Activated T-helper 1 cell treated with Interleukin-2 at 50 U/mL for 16 hours (primary cell): Measurements from ENCODE around the gene SMARCC1.

Source experiments
- DNase-seq: peaks from one replicate; pipeline ENCODE4 v3.0.0-alpha.2; 2020; ENCODE audit warnings: low read depth

SMARCC1 gene

DNA sequence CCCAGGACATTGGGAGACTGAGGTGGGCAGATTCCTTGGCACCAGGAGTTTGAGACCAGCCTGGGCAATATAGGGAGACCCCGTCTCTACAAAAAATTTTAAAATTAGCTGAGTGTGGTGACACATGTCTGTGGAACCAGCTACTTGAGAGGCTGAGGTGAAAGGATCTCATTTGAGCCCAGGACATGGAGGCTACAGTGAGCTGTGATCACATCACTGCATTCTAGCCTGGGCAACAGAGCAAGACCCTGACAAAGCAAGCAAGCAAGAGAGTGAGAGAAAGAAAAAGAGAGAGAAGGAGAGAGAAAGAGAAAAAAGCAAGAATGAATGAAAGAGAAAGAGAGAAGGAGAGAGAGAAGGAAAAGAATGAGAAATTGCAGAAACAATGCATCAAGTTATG, 150.9 kb downstream of the SMARCC1 start:
- no peak for DNase-seq

DNA sequence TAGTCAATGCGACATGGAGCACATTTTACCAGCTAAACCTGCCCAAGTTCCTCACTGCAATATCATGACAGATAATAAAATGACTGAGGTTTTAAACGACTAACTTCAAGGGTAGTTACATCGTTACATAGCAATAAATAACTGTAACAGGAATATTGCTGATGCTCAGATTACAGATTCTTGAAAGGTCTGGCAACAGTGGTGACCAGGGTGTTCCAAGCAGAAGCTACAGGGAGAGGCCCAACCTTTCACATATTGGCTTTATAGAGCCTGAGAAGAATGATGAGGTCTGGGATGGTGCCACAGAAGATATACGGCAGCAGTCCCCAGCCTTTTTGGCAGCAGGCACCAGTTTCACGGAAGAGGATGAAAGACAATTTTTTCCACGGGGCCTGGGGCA, 151.9 kb downstream of the SMARCC1 start:
- DNase-seq = no peak

- no peak for DNase-seq
Observed at GRCh38 chr3:47628426-47628825, 153.3 kb downstream of the SMARCC1 start.

GRCh38 chr3:47622671-47623461, 158.8 kb downstream of the SMARCC1 start:
- no peak for DNase-seq

DNA sequence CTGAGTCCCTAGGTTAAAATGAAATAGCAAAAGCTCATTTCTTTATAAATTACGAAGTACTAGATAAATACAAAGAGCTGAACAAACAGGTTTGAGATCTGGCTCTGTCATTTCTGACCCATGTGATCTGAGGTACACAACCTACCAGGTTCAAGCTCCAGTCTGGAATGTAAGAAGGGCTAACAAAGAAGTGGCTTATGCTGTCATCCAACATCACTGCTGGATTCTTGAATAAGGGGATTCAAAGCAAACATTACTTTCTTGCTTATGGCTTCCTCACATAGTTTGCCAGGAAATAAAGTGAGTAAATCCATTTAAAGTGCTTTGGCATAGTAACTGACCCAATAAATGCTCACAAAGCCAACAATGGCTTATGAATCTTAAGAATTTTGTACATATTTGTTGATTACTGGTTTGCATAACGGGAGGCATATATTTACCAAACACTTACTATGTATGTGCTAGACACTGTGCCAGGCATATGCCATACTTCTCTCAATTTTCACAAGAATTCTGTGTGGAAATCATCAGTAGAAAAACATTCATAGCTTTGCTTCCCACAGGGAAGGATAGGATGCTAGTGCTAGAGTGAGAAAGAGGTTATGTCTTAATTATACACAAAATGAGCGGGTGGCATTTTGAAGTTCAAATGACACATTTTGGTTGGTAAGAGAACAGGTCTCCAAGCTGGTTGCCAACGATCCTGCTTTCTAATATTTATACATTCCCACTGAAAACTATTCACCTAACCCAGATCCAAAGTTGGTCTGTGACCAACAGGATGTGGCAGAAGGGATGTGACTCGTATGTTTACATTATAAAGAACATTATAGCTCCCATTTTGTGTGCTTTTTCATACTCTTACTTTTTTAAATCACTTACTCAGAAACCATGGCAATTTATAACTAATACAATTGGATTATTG, 164.3 kb downstream of the SMARCC1 start:
- DNase-seq = no peak

- no peak for DNase-seq
Observed at GRCh38 chr3:47614788-47615187, 166.9 kb downstream of the SMARCC1 start.

GRCh38 chr3:47613722-47614121, 168.0 kb downstream of the SMARCC1 start:
- DNase-seq = no peak

DNA sequence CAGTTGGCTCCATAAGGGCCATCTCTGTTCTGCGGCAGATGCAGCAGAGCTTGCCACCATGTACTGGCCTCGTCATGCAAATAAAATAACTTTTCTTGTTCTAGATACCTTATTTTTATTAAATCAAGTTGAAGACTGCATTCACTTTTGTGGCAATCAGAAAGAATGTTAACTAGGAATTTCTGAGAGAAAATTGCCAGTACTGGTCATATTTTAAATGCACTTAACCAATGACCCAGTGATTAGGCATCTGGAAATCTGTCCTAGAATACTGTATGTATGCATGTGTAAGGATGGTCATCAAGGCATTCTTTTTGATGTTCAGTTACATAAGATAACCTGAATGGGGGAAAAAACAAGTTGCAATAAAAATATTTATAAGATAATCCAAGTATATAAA, 168.8 kb downstream of the SMARCC1 start:
- DNase-seq = no peak

DNA sequence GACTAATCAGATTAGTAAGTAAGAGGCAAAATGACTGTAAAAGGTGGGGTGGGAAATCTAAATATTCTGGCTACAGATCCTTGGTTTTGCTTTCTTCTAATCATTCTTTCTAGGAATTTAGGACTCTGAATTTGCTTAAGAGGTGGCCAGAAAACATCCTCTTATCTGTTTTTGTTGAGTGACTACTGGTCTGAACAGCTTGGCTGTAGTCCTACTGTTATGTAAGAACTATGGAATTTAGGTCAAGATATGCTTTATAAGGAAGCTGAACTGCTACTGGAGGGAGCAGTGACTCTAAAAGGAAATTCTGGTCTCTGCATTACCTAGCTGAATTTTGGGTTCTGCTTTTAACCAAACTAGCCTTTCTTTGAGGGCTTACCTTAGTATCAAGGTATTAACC, 169.5 kb downstream of the SMARCC1 start:
- DNase-seq = no peak

GRCh38 chr3:47611576-47611975, 170.1 kb downstream of the SMARCC1 start:
- no peak for DNase-seq

DNA sequence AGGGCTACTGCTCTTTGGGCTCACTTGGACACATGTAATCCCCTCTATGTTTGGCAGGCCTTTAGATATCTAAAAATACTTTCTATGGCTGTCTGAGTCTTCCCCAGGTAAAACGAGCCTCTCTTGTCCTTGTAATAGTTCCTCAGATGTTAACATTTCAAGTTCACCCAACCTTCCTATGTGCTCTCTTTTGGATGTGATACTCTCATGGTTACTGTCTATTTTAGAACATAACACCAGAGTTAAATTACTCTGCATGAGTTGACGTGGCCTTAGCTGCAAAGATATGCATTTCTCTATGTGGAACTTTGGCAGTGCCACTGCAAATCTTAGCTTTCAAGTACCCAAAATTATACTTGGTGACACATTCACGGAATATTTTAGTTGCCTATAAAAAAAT, 171.1 kb downstream of the SMARCC1 start:
- no peak for DNase-seq

GRCh38 chr3:47607335-47607734, 174.4 kb downstream of the SMARCC1 start:
- DNase-seq = no peak

DNA sequence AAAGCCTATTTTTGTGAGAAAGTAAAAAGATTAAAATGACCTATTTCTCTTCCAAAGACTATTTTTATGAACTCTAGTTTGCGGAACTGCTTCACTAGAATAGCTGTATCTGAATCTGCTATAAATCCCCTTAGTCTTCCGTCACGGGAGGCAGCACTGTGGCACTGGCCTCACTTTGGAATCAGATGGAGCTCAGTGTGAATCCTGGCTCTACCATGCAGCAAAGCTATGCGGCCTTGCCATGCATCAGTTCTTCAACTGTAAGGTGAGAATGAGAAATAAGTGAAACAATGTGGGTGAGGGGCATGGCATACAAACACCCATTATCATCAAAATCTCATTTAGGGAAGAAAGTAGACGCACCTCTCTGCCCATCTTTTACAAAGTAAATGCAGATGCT, 175.5 kb downstream of the SMARCC1 start:
- no peak for DNase-seq

DNA sequence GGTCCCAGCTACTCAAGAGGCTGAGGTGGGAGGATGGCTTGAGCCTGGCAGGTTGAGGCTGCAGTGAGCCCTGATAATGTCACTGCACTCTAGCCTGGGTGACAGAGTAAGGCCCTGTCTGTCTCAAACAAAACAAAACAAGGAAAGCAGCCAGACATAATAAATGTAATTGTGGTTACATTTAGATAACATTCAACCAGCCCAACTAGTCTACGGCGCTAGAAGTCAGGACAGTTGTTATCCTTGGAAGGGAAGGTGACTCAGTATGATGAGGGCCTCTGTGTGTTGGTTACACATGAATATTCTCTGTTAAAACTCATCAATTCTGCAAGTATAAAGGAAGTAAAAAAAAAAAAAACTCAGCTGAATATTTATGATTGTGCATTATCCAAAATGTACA, 176.0 kb downstream of the SMARCC1 start:
- DNase-seq = no peak

- DNase-seq = no peak
Observed at GRCh38 chr3:47604145-47604544, 177.5 kb downstream of the SMARCC1 start.

GRCh38 chr3:47603332-47603731, 178.4 kb downstream of the SMARCC1 start:
- DNase-seq = no peak

- DNase-seq = no peak
Observed at GRCh38 chr3:47601281-47601680, 180.4 kb downstream of the SMARCC1 start.

DNA sequence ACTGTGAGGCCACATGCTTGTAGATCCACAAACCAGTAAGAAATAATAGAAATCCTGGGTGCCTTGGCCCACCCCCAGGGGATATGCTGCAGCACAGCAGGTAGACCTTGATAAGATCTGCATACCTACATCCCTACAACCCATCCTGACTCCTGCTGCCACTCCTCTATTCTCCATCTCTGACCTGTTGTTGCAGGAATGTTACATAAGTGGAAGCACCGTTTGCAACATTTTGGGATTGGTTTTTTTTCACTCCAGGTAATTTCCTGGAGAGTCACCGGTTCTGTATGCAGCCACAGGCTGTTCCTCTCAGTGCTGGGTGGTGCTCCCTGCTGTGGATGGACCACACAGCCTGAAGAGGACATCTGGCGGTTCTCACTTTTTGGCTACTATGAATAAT, 186.9 kb downstream of the SMARCC1 start:
- no peak for DNase-seq

DNA sequence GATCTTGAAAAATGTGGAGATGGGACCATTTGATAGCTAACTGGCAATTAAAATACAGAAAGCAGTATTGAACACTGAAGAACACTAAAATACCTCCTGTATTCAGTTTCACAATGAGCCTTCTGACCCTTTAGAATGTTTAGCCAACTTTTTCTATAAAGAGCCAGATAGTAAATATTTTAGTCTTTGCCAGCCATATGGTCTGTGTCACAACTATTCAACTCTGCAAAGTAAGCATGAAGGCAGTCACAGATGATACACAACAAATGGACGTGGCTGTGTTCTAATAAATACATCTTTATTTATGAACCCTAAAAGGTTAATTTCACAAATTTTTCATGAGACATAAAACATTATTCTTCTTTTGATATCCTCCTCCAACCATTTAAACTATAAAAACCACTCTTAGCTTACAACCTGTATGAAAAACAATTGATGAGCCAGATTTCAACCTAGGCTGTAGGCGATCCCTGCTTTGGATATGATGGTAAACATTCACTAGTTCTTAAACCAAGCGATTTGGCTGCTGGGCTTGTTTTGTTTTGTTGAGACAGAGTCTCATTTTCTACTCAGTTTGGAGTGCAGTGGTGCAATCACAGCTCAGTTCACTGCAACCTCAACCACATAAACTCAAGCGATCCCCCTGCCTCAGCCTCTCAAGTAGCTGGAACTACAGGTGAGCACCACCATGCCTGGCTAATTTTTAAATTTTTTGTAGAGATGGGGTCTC, 189.5 kb downstream of the SMARCC1 start:
- DNase-seq = no peak

DNA sequence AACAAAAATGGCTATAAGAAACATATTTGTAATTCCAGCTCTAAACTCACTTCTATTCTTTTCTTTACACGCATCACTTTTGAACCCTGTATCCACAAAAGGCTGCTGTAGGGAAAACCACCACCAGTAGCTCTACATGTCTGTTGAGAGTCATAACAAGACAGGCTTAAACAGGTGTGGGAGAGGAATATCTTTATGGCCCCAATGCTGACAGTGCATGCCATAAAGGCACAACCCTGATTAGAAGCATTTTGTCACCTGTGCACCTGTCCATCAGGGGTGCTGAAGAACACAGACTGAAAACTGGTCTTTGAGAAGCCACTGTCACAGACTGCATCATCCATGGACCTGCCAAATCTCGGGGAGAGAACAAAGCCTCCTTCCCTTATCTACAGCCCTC, 191.5 kb downstream of the SMARCC1 start:
- no peak for DNase-seq

DNA sequence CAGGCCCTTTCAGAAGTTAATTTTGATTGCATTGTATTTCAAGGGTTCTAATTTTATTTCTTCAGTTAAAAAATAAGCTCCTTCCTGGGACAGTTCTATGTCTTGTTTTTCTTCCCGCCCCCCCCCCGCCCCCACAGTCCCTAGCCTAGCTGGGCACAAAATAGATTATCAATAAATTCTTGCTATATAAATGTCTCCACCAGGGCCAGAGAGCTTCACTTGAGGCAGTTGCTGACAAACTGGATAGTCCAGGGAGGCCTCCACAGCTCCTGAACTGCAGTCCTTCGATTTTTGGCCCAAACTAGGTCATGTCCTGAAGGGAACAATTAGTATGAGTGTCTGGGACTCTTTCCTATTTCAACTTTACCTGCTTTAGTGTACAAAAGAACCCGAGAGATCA, 193.1 kb downstream of the SMARCC1 start:
- DNase-seq = no peak

DNA sequence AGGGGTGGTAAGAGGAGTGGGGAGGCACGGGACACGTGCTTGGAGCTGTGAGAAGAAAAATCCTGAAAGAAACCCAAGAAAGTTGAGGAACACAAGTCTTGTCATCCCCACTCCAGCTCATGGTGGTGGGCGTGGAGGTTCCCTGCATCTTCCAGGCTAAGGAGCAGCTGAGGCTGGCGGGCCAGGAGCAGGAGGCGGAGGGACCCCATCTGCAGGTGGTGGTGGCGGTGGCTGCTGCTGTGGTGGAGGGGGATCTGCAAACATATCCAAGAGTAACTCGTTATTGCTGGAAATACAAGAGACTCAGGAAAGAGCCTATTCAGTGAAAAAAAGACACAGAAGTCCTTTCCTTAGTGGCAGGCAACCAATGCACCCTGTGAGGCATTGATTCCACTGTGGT, 193.6 kb downstream of the SMARCC1 start:
- no peak for DNase-seq

- DNase-seq = no peak
Observed at GRCh38 chr3:47586746-47587145, 194.9 kb downstream of the SMARCC1 start.
